ENCODE data around the gene FOXF2.

DNA sequence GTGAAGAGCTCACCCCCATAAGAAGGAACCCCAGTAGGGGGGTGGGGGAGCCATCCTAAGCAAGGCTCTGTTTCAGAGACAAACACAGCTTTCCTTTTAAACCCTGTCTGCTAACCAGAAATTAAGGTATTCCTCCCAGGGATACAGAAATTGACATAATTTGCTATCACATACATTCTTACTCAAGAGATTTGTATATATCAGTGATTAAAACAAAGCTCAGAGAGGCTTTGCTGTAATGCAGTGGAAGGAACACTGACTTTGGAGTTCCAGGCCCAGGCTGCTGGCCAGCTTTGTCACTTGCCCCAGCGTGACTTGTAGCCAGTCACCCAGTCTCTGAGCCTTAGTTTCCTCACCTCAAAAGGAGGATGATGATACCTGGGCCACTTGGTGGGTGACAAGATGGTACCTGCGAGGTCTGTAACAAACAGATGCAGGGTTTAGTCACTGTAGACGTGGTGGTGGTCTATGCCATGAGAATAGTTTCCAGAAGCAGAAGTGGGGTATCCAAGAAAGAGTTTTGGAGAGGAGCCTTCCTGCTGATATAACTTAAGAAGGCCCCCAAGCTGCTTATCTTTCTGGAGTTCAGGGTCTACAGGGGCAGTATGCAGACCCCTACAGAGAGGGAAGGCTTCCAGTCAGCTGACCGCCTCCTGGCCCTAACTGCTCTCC, 3.2 kb upstream of the FOXF2 start:
- TF ChIP-seq POLR2A (IDR thresholded peaks at IDR 0.05): no peak
- TF ChIP-seq, protein P1, sequence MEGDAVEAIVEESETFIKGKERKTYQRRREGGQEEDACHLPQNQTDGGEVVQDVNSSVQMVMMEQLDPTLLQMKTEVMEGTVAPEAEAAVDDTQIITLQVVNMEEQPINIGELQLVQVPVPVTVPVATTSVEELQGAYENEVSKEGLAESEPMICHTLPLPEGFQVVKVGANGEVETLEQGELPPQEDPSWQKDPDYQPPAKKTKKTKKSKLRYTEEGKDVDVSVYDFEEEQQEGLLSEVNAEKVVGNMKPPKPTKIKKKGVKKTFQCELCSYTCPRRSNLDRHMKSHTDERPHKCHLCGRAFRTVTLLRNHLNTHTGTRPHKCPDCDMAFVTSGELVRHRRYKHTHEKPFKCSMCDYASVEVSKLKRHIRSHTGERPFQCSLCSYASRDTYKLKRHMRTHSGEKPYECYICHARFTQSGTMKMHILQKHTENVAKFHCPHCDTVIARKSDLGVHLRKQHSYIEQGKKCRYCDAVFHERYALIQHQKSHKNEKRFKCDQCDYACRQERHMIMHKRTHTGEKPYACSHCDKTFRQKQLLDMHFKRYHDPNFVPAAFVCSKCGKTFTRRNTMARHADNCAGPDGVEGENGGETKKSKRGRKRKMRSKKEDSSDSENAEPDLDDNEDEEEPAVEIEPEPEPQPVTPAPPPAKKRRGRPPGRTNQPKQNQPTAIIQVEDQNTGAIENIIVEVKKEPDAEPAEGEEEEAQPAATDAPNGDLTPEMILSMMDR (IDR thresholded peaks at IDR 0.05): no peak
